HG02610 (cell line): ENCODE results near the gene RASGRP1.
"Not testable (repeated sequence)": the region's sequence is repeated elsewhere in the genome, so short reads cannot be mapped to it uniquely, and the experiment has no call there.

ENCODE experiments used
- ATAC-seq: cut with Tn5 transposase; IDR thresholded peaks from one replicate; pipeline ENCODE4 v1.9.1; 2021; ENCODE audit warnings: mild to moderate bottlenecking, moderate library complexity; ENCODE audit not compliant: unreplicated experiment

RASGRP1 gene

GRCh38 chr15:38564557-38565286 lies at the start of gene RASGRP1:
TSS of gene RASGRP1 (minus strand) at chr15:38564814. CDS start at chr15:38564628, 186 bp downstream.
- peak; percentile 60 for ATAC-seq

GRCh38 chr15:38613085-38613484 lies 48.5 kb upstream of the RASGRP1 start:
- no peak for ATAC-seq

GRCh38 chr15:38612159-38612863 lies 47.7 kb upstream of the RASGRP1 start:
- ATAC-seq, result no peak

- ATAC-seq, result no peak
Measured at GRCh38 chr15:38611228-38611627, 46.6 kb upstream of the RASGRP1 start.

- no peak for ATAC-seq
Measured at GRCh38 chr15:38610748-38611147, 46.1 kb upstream of the RASGRP1 start.

GRCh38 chr15:38609097-38609738 lies 44.6 kb upstream of the RASGRP1 start:
- no peak for ATAC-seq

GRCh38 chr15:38608682-38609081 lies 44.1 kb upstream of the RASGRP1 start:
- no peak for ATAC-seq

- ATAC-seq, result no peak
Measured at GRCh38 chr15:38605744-38606143, 41.1 kb upstream of the RASGRP1 start.

GRCh38 chr15:38603672-38604071 lies 39.1 kb upstream of the RASGRP1 start:
- ATAC-seq, result no peak

GRCh38 chr15:38602910-38603670 lies 38.5 kb upstream of the RASGRP1 start:
- no peak for ATAC-seq

- no peak for ATAC-seq
Measured at GRCh38 chr15:38600236-38600635, 35.6 kb upstream of the RASGRP1 start.

- ATAC-seq, result no peak
Measured at GRCh38 chr15:38598749-38599148, 34.1 kb upstream of the RASGRP1 start.

- ATAC-seq, result no peak
Measured at GRCh38 chr15:38597219-38597800, 32.7 kb upstream of the RASGRP1 start.

GRCh38 chr15:38593524-38593923 lies 28.9 kb upstream of the RASGRP1 start:
- no peak for ATAC-seq

- ATAC-seq, result no peak
Measured at GRCh38 chr15:38589502-38589901, 24.9 kb upstream of the RASGRP1 start.

GRCh38 chr15:38588672-38589071 lies 24.1 kb upstream of the RASGRP1 start:
- ATAC-seq, result no peak

- ATAC-seq, result no peak
Measured at GRCh38 chr15:38587214-38587613, 22.6 kb upstream of the RASGRP1 start.

- not testable (repeated sequence) for ATAC-seq
Measured at GRCh38 chr15:38586005-38586404, 21.4 kb upstream of the RASGRP1 start.

- ATAC-seq, result no peak
Measured at GRCh38 chr15:38578626-38579025, 14.0 kb upstream of the RASGRP1 start.

GRCh38 chr15:38577424-38577987 lies 12.9 kb upstream of the RASGRP1 start:
- no peak for ATAC-seq
